Activated CD4-positive, alpha-beta T cell treated with anti-CD3 and anti-CD28 coated beads for 24 hours (primary cell): ENCODE measurements around the gene SMAD3.

Experiments used
- DNase-seq, 2 donors: peaks; one replicate each; pipeline ENCODE4 v3.0.0-alpha.2; 2020; ENCODE audit warnings: low read depth in 2 of 2

SMAD3 gene

GRCh38 chr15:67036775-67037555 lies 28.4 kb upstream of the SMAD3 start:
- DNase-seq = no peak

- DNase-seq = no peak
Measured at GRCh38 chr15:67037694-67038093, 27.7 kb upstream of the SMAD3 start.

GRCh38 chr15:67038736-67039135 lies 26.7 kb upstream of the SMAD3 start:
- no peak for DNase-seq

- DNase-seq = no peak
Measured at GRCh38 chr15:67039384-67040075, 25.9 kb upstream of the SMAD3 start.

- no peak for DNase-seq
Measured at GRCh38 chr15:67040277-67040676, 25.1 kb upstream of the SMAD3 start.

- DNase-seq = no peak
Measured at GRCh38 chr15:67042551-67043142, 22.8 kb upstream of the SMAD3 start.

GRCh38 chr15:67043939-67044771 lies 21.2 kb upstream of the SMAD3 start:
- no peak for DNase-seq

GRCh38 chr15:67047149-67047661 lies 18.2 kb upstream of the SMAD3 start:
- no peak for DNase-seq

GRCh38 chr15:67048281-67049279 lies 16.8 kb upstream of the SMAD3 start:
- DNase-seq = no peak

GRCh38 chr15:67049351-67050044 lies 15.9 kb upstream of the SMAD3 start:
- no peak for DNase-seq

GRCh38 chr15:67050062-67050461 lies 15.3 kb upstream of the SMAD3 start:
- no peak for DNase-seq

- DNase-seq = no peak
Measured at GRCh38 chr15:67050522-67051087, 14.8 kb upstream of the SMAD3 start.

GRCh38 chr15:67051088-67052045 lies 14.0 kb upstream of the SMAD3 start:
- DNase-seq = no peak

- no peak for DNase-seq
Measured at GRCh38 chr15:67054676-67055075, 10.7 kb upstream of the SMAD3 start.

- DNase-seq = no peak
Measured at GRCh38 chr15:67059127-67059553, 6.3 kb upstream of the SMAD3 start.

GRCh38 chr15:67061811-67062368 lies 3.5 kb upstream of the SMAD3 start:
- no peak for DNase-seq

- DNase-seq = no peak
Measured at GRCh38 chr15:67062369-67062985, 2.9 kb upstream of the SMAD3 start.
